ENCODE data around the gene GRIK1. TPM values are rescaled to one million over a fixed set of nuclear protein-coding genes. Genes with fewer than 3 reads are reported as not detected.

Gene GRIK1
- total RNA-seq, 2 experiments from 2014 or later: not detected

DNA sequence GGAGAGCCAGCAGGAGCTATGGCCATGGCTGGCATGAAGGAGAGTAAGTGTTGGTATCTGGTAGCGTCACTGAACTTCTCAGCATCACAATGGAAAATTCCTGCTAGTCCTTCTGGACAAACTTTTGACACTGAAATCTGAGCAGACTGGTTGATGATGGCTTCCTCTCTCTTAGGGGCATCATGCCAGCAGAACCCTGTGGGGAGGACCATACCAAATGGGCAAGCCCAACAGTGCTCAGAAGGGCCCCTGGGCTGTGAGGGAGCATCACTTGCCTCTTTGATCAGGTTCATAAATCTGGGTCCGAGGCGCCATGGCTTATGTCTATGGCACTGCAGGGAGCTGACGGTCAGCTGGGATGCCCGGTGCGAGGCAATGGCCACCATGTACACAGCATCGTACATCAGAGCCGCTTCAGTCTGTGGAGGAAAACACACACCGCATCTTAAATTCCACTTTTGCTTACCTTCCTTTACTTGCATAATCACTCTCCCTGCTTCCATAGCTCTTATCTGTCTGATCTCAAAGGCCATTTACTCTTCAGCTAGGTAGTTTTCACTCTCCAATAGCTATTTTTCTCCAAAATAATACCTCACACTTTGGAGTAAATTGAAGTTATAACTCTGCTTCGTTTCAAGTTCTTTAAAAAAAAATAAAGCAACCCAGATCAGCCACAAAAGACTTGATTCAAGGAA, 297.1 kb downstream of the GRIK1 start:
- Mint-ChIP-seq H3K4me3 (no peak overlapping the region), H3K27ac (no peak overlapping the region), H3K27me3 (no peaks in the 10 kb centered on the region), H3K36me3 (ENCODE audit: low read depth) (no peaks in the 10 kb centered on the region), H3K9me3 (no peaks in the 10 kb centered on the region), H3K4me1 (peaks cover 3% of the 10 kb centered on the region)
- no peak for DNase-seq
- CTCF ChIA-PET: interaction anchor here (1.5 kb wide), 2 partner anchors 9 to 50 kb away, joined by 4 to 6 read pairs; no protein-coding TSS in a partner anchor
- POLR2A ChIA-PET: no interaction called here

DNA sequence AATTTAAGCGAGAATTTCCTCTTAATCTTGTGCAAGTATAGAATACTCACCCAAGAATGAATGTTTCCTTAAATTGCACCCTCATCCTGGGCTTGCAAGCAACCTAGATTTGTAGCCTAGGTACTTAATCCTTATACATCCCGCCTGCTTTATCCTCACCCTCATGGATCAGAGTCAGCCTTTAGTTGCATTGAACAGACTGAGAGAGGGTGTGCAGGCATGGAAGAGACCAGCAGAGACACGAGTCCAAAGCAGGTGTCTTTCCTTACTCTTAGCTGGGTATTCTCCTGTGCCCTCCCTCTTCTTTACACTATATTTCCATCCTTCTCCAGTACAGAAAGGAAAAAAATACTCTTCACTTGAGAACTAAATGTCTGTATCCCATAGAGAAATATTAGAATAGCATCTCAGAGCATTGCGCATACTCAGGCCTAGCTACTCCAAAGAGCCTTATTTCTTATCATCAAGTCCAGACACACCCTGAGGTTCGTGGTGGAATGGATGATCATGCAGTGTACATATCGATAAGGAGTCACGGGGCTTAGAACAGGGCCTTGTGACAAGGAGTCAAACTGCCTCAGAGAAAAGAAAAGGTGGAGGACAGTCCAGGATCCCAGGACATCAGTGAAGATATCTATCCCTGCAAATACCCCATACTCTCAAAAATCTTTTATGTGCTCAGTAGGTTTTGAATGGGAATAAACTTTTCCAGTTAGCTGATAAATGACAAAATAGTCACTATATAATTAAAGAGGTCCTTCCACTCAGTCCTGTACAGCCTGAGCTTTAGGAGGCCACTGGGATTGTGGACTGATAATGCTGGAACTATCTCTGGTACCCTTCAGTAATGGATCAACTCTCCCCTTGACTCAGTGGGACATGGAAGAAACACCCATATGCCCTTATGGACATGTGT, 297.9 kb downstream of the GRIK1 start:
- H3K36me3 Mint-ChIP-seq (ENCODE audit: low read depth): no peaks in the 10 kb centered on the region
- POLR2A ChIA-PET: no interaction called here
- no peak for DNase-seq
- no peak overlapping the region for H3K4me3 Mint-ChIP-seq
- CTCF ChIA-PET: interaction anchor here (1.5 kb wide), 1 partner anchor 8 kb away, joined by 4 read pairs; no protein-coding TSS in a partner anchor
- no peaks in the 10 kb centered on the region for H3K9me3 Mint-ChIP-seq
- H3K4me1 Mint-ChIP-seq: peaks cover 3% of the 10 kb centered on the region
- no peaks in the 10 kb centered on the region for H3K27me3 Mint-ChIP-seq
- H3K27ac Mint-ChIP-seq: no peak overlapping the region

DNA sequence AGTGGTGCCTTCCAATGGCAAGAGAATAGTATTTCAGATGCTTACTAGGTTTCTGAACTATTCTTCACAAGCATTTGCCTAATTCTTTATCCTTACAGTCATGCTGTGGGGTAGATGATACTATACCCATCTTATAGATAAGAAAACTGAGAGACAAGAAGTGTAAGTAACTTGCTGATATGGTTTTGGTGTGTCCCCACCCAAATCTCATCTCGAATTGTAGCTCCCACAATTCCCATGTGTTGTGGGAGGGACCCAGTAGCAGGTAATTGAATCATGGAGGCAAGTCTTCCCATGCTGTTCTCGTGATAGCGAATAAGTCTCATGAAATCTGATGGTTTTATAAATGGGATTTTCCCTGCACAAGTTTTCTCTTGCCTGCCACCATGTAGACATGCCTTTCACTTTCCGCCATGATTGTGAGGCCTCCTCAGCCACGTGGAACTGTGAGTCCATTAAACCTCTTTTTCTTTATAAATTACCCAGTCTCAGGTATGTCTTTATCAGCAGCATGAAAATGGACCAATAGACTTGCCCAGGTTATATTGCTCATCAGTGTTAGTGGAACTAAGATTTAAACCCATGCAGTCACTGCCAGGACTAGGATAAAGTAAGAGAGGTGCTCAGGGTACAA, 298.7 kb downstream of the GRIK1 start:
- no peak overlapping the region for H3K4me3 Mint-ChIP-seq
- no peak overlapping the region for H3K27ac Mint-ChIP-seq
- H3K4me1 Mint-ChIP-seq: peaks cover 3% of the 10 kb centered on the region
- no peaks in the 10 kb centered on the region for H3K9me3 Mint-ChIP-seq
- POLR2A ChIA-PET: no interaction called here
- H3K27me3 Mint-ChIP-seq: no peaks in the 10 kb centered on the region
- no peak for DNase-seq
- no peaks in the 10 kb centered on the region for H3K36me3 Mint-ChIP-seq (ENCODE audit: low read depth)
- CTCF ChIA-PET: no interaction called here

DNA sequence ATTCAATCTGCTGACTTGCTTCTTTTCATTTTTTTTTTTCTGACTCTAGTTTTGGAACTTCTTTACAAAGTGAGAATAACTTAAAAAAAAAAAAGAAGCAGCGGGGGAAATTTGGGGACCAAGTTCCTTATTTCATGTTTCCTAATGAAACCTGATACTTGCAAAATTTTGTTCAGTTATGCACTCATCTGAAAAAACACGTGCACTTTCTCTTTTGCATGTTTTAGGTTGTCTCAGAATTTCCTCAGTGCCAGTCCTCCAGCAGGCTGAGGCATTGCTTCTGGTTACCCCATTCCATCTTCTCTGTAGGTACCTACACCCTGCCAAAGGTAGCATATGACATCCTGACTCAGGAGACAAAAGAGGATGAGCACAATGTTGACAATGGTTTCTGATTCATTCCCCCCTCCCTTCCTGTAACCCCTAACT, 299.7 kb downstream of the GRIK1 start:
- Mint-ChIP-seq H3K27me3 (no peaks in the 10 kb centered on the region), H3K9me3 (no peaks in the 10 kb centered on the region), H3K4me3 (no peak overlapping the region), H3K36me3 (ENCODE audit: low read depth) (no peaks in the 10 kb centered on the region), H3K4me1 (peaks cover 3% of the 10 kb centered on the region), H3K27ac (no peak overlapping the region)
- CTCF ChIA-PET: no interaction called here
- no peak for DNase-seq
- POLR2A ChIA-PET: no interaction called here

DNA sequence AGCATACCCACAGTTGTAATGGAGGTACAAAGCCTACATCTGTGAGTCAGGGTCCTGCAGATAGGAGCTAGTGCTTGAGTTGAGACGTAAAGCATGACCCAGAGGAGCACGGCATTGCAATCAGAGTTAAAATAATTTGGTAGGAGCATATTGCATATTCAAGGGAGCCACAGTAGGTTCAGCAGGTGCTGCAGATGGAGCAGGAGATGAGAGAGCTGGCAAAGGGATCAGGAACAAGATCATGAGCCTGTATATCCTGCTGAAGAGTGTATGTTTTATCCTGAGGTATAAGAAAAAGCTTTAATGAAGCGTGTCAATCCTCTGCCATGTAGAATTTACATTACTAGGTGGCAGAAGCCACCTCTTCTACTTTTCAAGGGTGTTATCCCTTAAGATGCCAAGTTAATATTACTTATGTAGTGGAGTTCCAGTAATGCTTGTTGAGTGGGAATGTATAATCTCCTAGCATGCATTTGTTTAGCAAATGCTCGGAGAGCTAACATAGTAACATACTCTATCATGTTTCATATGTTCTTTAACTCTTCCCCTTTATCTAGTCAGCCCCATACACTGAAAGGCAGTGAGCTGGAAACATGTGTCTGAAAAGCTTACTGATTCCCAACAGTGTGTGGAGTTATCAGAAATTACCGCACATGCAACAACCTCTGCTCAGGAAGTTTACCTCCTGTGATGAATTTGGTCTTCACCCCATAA, 300.3 kb downstream of the GRIK1 start:
- H3K27ac Mint-ChIP-seq: no peak overlapping the region
- peaks cover 3% of the 10 kb centered on the region for H3K4me1 Mint-ChIP-seq
- H3K4me3 Mint-ChIP-seq: no peak overlapping the region
- DNase-seq: no peak
- CTCF ChIA-PET: no interaction called here
- no peaks in the 10 kb centered on the region for H3K27me3 Mint-ChIP-seq
- H3K36me3 Mint-ChIP-seq (ENCODE audit: low read depth): no peaks in the 10 kb centered on the region
- no peaks in the 10 kb centered on the region for H3K9me3 Mint-ChIP-seq
- POLR2A ChIA-PET: no interaction called here

DNA sequence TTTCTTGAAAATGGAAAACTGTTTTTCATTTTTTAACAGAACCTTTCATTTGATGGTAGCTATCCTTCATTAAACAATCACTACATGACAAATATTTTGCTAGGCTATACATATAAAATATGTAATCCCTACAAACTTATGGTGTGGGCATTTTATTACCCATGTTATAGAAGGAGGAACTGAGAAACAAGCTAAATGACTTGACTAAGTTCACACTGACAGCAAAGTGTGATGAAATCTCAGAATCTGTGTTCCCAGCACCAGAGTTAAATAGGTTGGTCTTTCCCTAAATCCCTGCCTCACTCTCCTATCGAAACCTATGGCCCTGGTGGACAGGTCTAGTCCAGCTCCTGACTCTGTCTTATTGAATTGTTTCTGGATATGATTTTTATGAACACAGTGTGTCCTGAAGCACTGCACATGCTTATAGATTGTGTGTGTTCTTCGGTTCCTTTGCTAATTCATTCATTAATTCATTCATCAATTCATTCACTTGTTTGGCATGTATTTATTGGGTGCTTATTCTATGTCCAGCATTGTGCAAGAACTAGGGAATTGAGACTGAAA, 301.0 kb downstream of the GRIK1 start:
- Mint-ChIP-seq H3K4me1 (peaks cover 3% of the 10 kb centered on the region), H3K4me3 (no peak overlapping the region), H3K36me3 (ENCODE audit: low read depth) (no peaks in the 10 kb centered on the region), H3K9me3 (no peaks in the 10 kb centered on the region), H3K27me3 (no peaks in the 10 kb centered on the region), H3K27ac (no peak overlapping the region)
- CTCF ChIA-PET: no interaction called here
- POLR2A ChIA-PET: no interaction called here
- DNase-seq: no peak

DNA sequence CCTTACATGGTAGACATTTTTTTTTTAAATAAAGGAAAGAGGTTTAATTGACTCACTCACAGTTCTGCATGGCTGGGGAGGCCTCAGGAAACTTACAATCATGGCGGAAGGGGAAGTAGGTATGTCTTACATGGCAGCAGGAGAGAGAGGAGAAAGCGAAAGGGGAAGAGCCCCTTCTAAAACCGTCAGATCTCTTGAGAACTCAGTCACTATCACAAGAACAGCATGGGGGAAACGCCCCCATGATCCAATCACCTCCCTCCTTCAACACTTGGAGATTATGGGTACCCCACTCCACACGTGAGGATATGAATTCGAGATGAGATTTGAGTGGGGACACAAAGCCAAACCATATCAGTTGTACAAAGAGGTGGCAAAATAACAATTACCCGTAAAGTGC, 301.7 kb downstream of the GRIK1 start:
- no peak for DNase-seq
- ChIA-PET CTCF (no interaction called here), POLR2A (no interaction called here)
- Mint-ChIP-seq H3K27ac (no peak overlapping the region), H3K36me3 (ENCODE audit: low read depth) (no peaks in the 10 kb centered on the region), H3K9me3 (no peaks in the 10 kb centered on the region), H3K27me3 (no peaks in the 10 kb centered on the region), H3K4me1 (peaks cover 3% of the 10 kb centered on the region), H3K4me3 (no peak overlapping the region)

DNA sequence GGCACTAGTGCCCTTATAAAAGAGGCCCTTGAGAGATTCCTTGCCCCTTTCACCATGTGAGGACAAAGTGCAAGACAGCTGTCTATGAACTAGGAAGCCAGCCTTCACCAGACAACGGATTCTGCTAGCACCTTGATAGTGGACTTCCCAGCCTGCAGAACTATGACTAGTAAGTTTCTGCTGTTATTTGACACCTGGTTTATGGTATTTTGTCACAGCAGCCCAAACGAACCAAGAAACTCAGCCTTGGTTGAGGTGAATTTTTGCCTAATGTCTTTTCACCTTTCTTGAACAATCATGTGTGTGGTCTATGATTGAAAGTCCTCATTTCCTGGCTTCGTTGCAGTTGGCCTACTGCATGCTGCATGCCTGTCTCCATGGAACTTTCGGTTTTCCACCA, 302.2 kb downstream of the GRIK1 start:
- Mint-ChIP-seq H3K4me3 (no peak overlapping the region), H3K36me3 (ENCODE audit: low read depth) (no peaks in the 10 kb centered on the region), H3K27me3 (no peaks in the 10 kb centered on the region), H3K27ac (no peak overlapping the region), H3K9me3 (no peaks in the 10 kb centered on the region), H3K4me1 (peaks cover 3% of the 10 kb centered on the region)
- DNase-seq: no peak
- ChIA-PET CTCF (no interaction called here), POLR2A (no interaction called here)

DNA sequence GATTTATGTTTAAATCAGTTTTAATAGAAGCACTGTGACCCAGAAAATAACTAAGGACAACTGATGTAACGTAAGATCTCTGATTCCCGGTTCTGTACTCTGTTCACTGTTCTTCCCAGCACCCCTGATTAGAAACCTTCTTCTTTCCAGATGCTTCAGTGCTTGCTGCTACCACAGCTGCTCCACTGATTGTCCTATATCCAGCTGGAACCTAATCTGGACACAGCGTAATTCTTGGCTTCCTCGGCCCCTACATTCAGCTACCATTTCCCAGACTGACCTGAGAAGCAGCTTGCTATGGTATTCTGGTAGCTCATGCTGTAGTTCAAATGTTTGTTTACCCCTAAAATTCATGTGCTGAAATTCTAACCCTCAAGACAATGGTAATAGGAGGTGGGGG, 302.7 kb downstream of the GRIK1 start:
- Mint-ChIP-seq H3K4me1 (peaks cover 3% of the 10 kb centered on the region), H3K36me3 (ENCODE audit: low read depth) (no peaks in the 10 kb centered on the region), H3K27ac (no peak overlapping the region), H3K9me3 (no peaks in the 10 kb centered on the region), H3K4me3 (no peak overlapping the region), H3K27me3 (no peaks in the 10 kb centered on the region)
- CTCF ChIA-PET: no interaction called here
- POLR2A ChIA-PET: no interaction called here
- no peak for DNase-seq

DNA sequence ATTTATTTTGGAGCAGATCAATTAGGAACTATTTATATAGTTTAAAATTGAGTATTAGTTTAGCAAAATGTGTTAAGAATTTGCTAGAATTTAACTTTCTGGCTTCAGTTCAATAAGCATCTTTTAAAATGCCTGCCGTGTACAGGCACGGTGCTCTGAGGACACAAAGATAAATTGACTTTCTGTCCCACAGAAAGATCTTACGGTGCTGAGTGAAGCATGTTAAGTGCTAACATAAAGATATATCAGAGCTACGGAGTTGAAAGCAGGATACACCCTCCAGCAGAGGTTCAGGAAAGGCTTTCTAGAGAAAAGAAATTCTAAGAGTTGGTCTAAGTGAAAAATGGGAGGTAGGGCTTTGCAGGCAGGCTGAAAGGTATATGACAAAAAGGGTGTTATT, 305.4 kb downstream of the GRIK1 start:
- no peak for DNase-seq
- no peaks in the 10 kb centered on the region for H3K27me3 Mint-ChIP-seq
- H3K27ac Mint-ChIP-seq: no peak overlapping the region
- ChIA-PET CTCF (interaction anchor here (1.5 to 1.9 kb wide), 2 partner anchors 8 to 27 kb away, joined by 3 to 4 read pairs; no protein-coding TSS in a partner anchor), POLR2A (no interaction called here)
- H3K4me1 Mint-ChIP-seq: no peaks in the 10 kb centered on the region
- H3K4me3 Mint-ChIP-seq: no peak overlapping the region
- H3K9me3 Mint-ChIP-seq: no peaks in the 10 kb centered on the region
- no peaks in the 10 kb centered on the region for H3K36me3 Mint-ChIP-seq (ENCODE audit: low read depth)

DNA sequence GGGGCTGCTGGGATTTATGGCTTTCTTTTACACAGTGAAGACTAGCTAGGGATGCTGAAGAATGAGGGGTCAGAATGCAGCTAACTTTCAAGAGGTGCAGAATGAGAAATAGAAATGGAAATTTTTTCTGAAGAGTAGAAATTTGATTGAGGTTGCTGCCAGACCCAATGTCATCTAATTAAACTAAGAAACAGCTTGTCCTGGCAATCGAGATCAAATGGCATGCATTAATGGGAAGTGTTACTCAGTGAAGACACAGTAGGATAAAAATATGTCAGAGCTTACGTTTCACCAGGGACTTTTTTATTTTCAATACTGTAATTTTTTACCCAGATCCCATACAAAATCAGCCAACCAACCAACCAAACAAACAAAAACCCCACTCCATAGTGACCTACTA, 306.0 kb downstream of the GRIK1 start:
- Mint-ChIP-seq H3K27me3 (no peaks in the 10 kb centered on the region), H3K4me1 (no peaks in the 10 kb centered on the region), H3K27ac (no peak overlapping the region), H3K9me3 (no peaks in the 10 kb centered on the region), H3K4me3 (no peak overlapping the region), H3K36me3 (ENCODE audit: low read depth) (no peaks in the 10 kb centered on the region)
- POLR2A ChIA-PET: no interaction called here
- CTCF ChIA-PET: interaction anchor here (1.5 to 1.9 kb wide), 2 partner anchors 9 to 27 kb away, joined by 3 to 4 read pairs; no protein-coding TSS in a partner anchor
- DNase-seq: no peak

DNA sequence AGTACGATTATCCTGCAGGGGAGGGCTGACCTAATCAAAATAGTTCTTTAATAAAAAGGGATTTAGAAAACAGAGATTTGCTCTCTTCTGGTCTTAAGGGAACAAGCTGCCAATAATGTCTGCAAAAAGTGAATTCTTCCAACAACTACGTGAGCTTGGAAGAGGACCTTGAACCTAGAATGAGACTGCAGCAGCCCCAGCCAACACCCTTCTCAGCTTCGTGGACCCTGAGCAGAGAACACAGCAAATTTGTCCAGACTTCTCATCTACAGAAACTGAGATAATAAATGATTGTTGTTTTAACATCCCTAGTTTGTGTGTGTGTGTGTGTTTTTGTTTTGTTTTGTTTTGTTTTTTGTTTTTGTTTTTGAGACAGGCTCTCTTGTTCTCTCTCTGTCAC, 309.4 kb downstream of the GRIK1 start:
- Mint-ChIP-seq H3K36me3 (ENCODE audit: low read depth) (no peaks in the 10 kb centered on the region), H3K4me3 (no peak overlapping the region), H3K27ac (no peak overlapping the region), H3K4me1 (no peaks in the 10 kb centered on the region), H3K27me3 (no peaks in the 10 kb centered on the region), H3K9me3 (no peaks in the 10 kb centered on the region)
- DNase-seq: no peak
- ChIA-PET POLR2A (no interaction called here), CTCF (no interaction called here)
